Ovary (tissue), 9 donors: ENCODE results near the gene HEBP1. TPM values are rescaled to one million over a fixed set of nuclear protein-coding genes. Genes with fewer than 3 reads are reported as not detected.

ENCODE experiments used
- DNase-seq, 5 donors: peaks; one replicate each; pipeline ENCODE4 v3.0.0-alpha.2; 2019 to 2020
- H3K27ac ChIP-seq, 2 donors: fragments of 200-600 bp; one replicate each; pipeline versions ENCODE4 v1.5.1 to v1.8.0; 2019 to 2022
- H3K27me3 ChIP-seq: fragments of 200-600 bp; one replicate; pipeline ENCODE4 v1.8.0; 2022
- H3K36me3 ChIP-seq: fragments of 200-600 bp; sonication (generic); one replicate; pipeline ENCODE4 v1.5.1; 2019
- H3K4me1 ChIP-seq: one replicate; pipeline ENCODE4 v1.8.1; 2013; ENCODE audit warnings: mild to moderate bottlenecking, moderate library complexity; ENCODE audit not compliant: insufficient read depth
- H3K4me3 ChIP-seq: fragments of 200-600 bp; sonication (generic); one replicate; pipeline ENCODE4 v1.5.1; 2017
- H3K9me3 ChIP-seq, 2 donors: fragments of 200-600 bp in 1 of 2; sonication (generic) in 1 of 2; one replicate each; pipeline versions ENCODE4 v1.5.1 to v1.8.1; 2013 to 2019; ENCODE audit warnings: mild to moderate bottlenecking in 1 of 2, moderate library complexity in 1 of 2
- CTCF ChIP-seq, 3 donors: fragments of 450-650 bp in 2 of 3; fragments of 200-600 bp in 1 of 3; IDR thresholded peaks; one replicate each; pipeline versions ENCODE4 v1.5.1 to v1.8.0; 2016 to 2022; ENCODE audit warnings: antibody characterized with exemption in 3 of 3, mild to moderate bottlenecking in 1 of 3
- EP300 ChIP-seq: sonication (generic); formaldehyde crosslinking; IDR thresholded peaks from one replicate; pipeline ENCODE4 v1.6.1; 2017; ENCODE audit warnings: antibody characterized with exemption
- POLR2A ChIP-seq: fragments of 450-650 bp; IDR thresholded peaks from one replicate; pipeline ENCODE4 v1.6.1; 2017; ENCODE audit warnings: antibody characterized with exemption, mild to moderate bottlenecking, moderate library complexity
- WGBS, 3 donors: extraction: QIAGEN DNeasy Blood & Tissue Kit in 1 of 3; methylation state at CpG; one replicate each; pipeline versions ENCODE4 v1.1.5 to v1.1.7; 2013 to 2017; 5-methylcytosine and 5-hydroxymethylcytosine counted together
- intact Hi-C, 4 donors: fragments of 100-400 bp; cut with DNase I; formaldehyde crosslinking; loops; one replicate each; pipeline versions ENCODE4 v1.11.0 to v1.15.1; 2022 to 2023
- polyA plus RNA-seq, 2 donors: library from polyadenylated mRNA; stranded (reverse); fragments of 200-250 nt in 1 of 2; fragments of 350-450 nt in 1 of 2; fragmentation: Illumina TruSeq in 1 of 2; extraction: RNeasy Lipid Tissue Mini Kit (QIAGEN cat#74804) in 1 of 2; gene quantifications; one replicate each; pipeline ENCODE4 v1.2.3, GENCODE V29; 2013 to 2014
- total RNA-seq, 7 donors: library from RNA; depleted of rRNA in 2 of 7; stranded (reverse); fragments of >200 nt in 2 of 7; fragmentation: NEBNext Ultra II Directional in 3 of 7; extraction: Animal tissue kit (Norgen Biotek cat#: 25700) in 3 of 7; gene quantifications; one replicate each; pipeline versions ENCODE4 v1.1.0 to v1.2.4, GENCODE V29; 2016 to 2023
- donor health status: DM: no; HTN: no; CAD: no; lungs with moderate emphysema.
- donor health status: DM: no; HTN: no; CAD: no.
- donor health status: Bipolar disorder and iron deficiency.
- donor health status: DM: yes; HTN: yes; CAD: no.
- donor health status: DM: no; HTN: no; CAD: no.
- donor health status: DM: yes; HTN: yes; CAD: no.

The HEBP1 gene
- total and polyA plus RNA-seq, 9 donors, result 31.6 to 150 (median 85.4) TPM

- H3K27me3 ChIP-seq, result no peaks in the 10 kb centered on the region
- H3K4me1 ChIP-seq, result no peaks in the 10 kb centered on the region
- no peak overlapping the region for H3K27ac ChIP-seq
- no peak for TF ChIP-seq CTCF (IDR thresholded peaks at IDR 0.05)
- TF ChIP-seq POLR2A, result no peak
- TF ChIP-seq EP300, result no peak
- intact Hi-C loops, result no loop called here
- H3K9me3 ChIP-seq, result no peaks in the 10 kb centered on the region
- DNase-seq, result no peak
- H3K36me3 ChIP-seq, result no peaks in the 10 kb centered on the region
- 97 to 100% (median 100%) methylated on average over 2 of the region's 2 CpGs for WGBS, 3 donors
- H3K4me3 ChIP-seq, result no peak overlapping the region
Measured at GRCh38 chr12:12973019-12973418, 27.0 kb downstream of the HEBP1 start.

GRCh38 chr12:12965836-12966235 lies 34.2 kb downstream of the HEBP1 start:
- intact Hi-C loops, result no loop called here
- H3K4me3 ChIP-seq, result no peak overlapping the region
- H3K36me3 ChIP-seq, result no peaks in the 10 kb centered on the region
- no peak overlapping the region for H3K27ac ChIP-seq
- no peaks in the 10 kb centered on the region for H3K9me3 ChIP-seq
- H3K4me1 ChIP-seq, result no peaks in the 10 kb centered on the region
- no peak for DNase-seq
- 67 to 69% (median 69%) methylated on average over 4 of the region's 4 CpGs for WGBS, 3 donors
- TF ChIP-seq CTCF (IDR thresholded peaks at IDR 0.05) (no peak), EP300 (no peak), POLR2A (no peak)
- H3K27me3 ChIP-seq, result no peaks in the 10 kb centered on the region

- 95 to 96% (median 96%) methylated on average over 4 of the region's 4 CpGs for WGBS, 3 donors
- H3K4me3 ChIP-seq, result no peak overlapping the region
- H3K9me3 ChIP-seq, result no peaks in the 10 kb centered on the region
- TF ChIP-seq POLR2A, result no peak
- no peak for TF ChIP-seq CTCF (IDR thresholded peaks at IDR 0.05)
- TF ChIP-seq EP300, result no peak
- no peaks in the 10 kb centered on the region for H3K4me1 ChIP-seq
- intact Hi-C loops, result no loop called here
- H3K27me3 ChIP-seq, result no peaks in the 10 kb centered on the region
- DNase-seq, result no peak
- no peaks in the 10 kb centered on the region for H3K36me3 ChIP-seq
- H3K27ac ChIP-seq, result no peak overlapping the region
Measured at GRCh38 chr12:12964255-12964654, 35.8 kb downstream of the HEBP1 start.

GRCh38 chr12:12960639-12961209 lies 39.3 kb downstream of the HEBP1 start:
- no peak overlapping the region for H3K4me3 ChIP-seq
- no peak for DNase-seq
- no peak overlapping the region for H3K27ac ChIP-seq
- H3K36me3 ChIP-seq, result no peaks in the 10 kb centered on the region
- no peaks in the 10 kb centered on the region for H3K27me3 ChIP-seq
- intact Hi-C loops, result no loop called here
- no peaks in the 10 kb centered on the region for H3K9me3 ChIP-seq
- TF ChIP-seq CTCF (IDR thresholded peaks at IDR 0.05) (no peak), EP300 (no peak), POLR2A (no peak)
- WGBS, 3 donors, result 78 to 86% (median 80%) methylated on average over 5 of the region's 5 CpGs
- H3K4me1 ChIP-seq, result no peaks in the 10 kb centered on the region
